Stimulated activated CD4-positive, alpha-beta T cell treated with anti-CD3 and anti-CD28 coated beads, TNF-alpha, amount 100 ng/mL, for 48 hours (primary cell): Measurements from ENCODE around the gene IPO11.
A peak's percentile ranks its signal among the peaks of the same experiment; 100 is the strongest.

ENCODE experiments used
- DNase-seq, 3 donors: peaks; one replicate each; pipeline ENCODE4 v3.0.0-alpha.2; 2020; ENCODE audit warnings: low read depth in 3 of 3

The IPO11 gene

GRCh38 chr5:62412549-62413329 is at the start of gene IPO11:
TSS of gene IPO11 (plus strand) at chr5:62412763. CDS start at chr5:62437280, 24,517 bp downstream.
- DNase-seq: peak; percentile 96 to 98 (median 96)

GRCh38 chr5:62369039-62369438 is 43.5 kb upstream of the IPO11 start:
- no peak for DNase-seq

- no peak for DNase-seq
Measured at GRCh38 chr5:62371409-62371808, 41.2 kb upstream of the IPO11 start.

- no peak for DNase-seq
Measured at GRCh38 chr5:62372600-62372999, 40.0 kb upstream of the IPO11 start.

- no peak for DNase-seq
Measured at GRCh38 chr5:62373382-62373781, 39.2 kb upstream of the IPO11 start.

GRCh38 chr5:62374090-62374489 is 38.5 kb upstream of the IPO11 start:
- DNase-seq: no peak

GRCh38 chr5:62375627-62376026 is 36.9 kb upstream of the IPO11 start:
- no peak for DNase-seq

GRCh38 chr5:62376064-62376463 is 36.5 kb upstream of the IPO11 start:
- no peak for DNase-seq

GRCh38 chr5:62385131-62385530 is 27.4 kb upstream of the IPO11 start:
- DNase-seq: no peak

GRCh38 chr5:62385816-62386400 is 26.7 kb upstream of the IPO11 start:
- DNase-seq: no peak

- no peak for DNase-seq
Measured at GRCh38 chr5:62386824-62387223, 25.7 kb upstream of the IPO11 start.

- DNase-seq: no peak
Measured at GRCh38 chr5:62395210-62395950, 17.2 kb upstream of the IPO11 start.

- DNase-seq: peak; percentile 82 to 94 (median 87)
Measured at GRCh38 chr5:62403411-62404250, 8.9 kb upstream of the IPO11 start, which contains the start of gene DIMT1. TSS of gene DIMT1 (minus strand) at chr5:62403905. CDS start at chr5:62403772, 133 bp downstream.

- DNase-seq: no peak
Measured at GRCh38 chr5:62413711-62414110, 1.1 kb downstream of the IPO11 start.

- DNase-seq: no peak
Measured at GRCh38 chr5:62418462-62419076, 6.0 kb downstream of the IPO11 start.

GRCh38 chr5:62419609-62420008 is 7.0 kb downstream of the IPO11 start:
- DNase-seq: no peak

- no peak for DNase-seq
Measured at GRCh38 chr5:62421414-62421813, 8.9 kb downstream of the IPO11 start.

GRCh38 chr5:62424763-62425162 is 12.2 kb downstream of the IPO11 start:
- no peak for DNase-seq

GRCh38 chr5:62431735-62432620 is 19.4 kb downstream of the IPO11 start:
- no peak for DNase-seq

GRCh38 chr5:62432621-62433064 is 20.1 kb downstream of the IPO11 start:
- no peak for DNase-seq
